Measurements from ENCODE around the gene PLCD1.
"Not testable (repeated sequence)": the region's sequence is repeated elsewhere in the genome, so short reads cannot be mapped to it uniquely, and the experiment has no call there.

PLCD1 gene

DNA sequence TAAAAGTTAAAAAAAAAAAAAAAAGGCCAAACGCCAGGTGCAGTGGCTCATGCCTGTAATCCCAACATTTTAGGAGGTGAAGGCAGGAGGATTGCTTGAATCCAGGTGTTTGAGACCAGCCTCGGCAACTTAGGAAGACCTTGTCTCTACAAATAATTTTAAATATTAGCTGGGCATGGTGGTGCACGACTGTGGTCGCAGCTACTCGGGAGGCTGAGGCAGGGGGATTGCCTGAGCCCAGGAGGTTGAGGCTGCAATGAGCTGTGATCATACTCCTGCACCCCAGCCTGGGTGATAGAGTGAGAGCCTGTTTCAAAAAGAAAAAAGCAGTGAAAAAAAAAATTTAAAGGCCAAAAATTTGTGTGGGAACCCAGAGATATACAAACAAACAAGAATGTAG, 6.8 kb upstream of the PLCD1 start:
- no peak for DNase-seq

GRCh38 chr3:38034335-38034734, 4.9 kb upstream of the PLCD1 start:
- not testable (repeated sequence) for DNase-seq

- not testable (repeated sequence) for DNase-seq
Measured at GRCh38 chr3:38033586-38033985, 4.1 kb upstream of the PLCD1 start.

DNA sequence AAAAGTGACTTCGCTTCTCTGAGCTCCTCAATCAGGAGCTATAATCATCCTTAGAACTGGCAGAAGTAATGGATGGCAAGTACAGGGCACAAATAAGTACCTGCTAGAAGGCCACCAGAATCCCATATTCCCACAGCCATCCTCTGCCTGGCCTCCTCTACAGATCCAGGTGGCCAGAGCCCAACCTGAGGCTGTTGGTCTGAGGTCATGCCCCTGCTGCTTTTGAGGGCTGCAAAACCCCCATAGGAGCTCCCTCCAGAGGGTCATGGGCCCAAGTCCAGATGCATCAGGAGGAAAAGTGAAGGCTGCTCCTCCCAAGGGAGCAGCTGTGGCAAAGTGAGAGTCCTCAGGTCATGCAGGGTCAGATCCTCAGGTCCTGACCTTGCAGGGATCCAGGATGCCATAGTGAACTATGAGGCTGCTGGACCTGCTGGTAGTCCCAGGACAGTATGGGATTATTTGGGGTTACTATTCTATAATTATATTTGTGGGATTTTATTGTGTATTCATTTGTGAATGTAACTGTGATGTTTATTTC, 3.0 kb upstream of the PLCD1 start:
- DNase-seq: no peak

DNA sequence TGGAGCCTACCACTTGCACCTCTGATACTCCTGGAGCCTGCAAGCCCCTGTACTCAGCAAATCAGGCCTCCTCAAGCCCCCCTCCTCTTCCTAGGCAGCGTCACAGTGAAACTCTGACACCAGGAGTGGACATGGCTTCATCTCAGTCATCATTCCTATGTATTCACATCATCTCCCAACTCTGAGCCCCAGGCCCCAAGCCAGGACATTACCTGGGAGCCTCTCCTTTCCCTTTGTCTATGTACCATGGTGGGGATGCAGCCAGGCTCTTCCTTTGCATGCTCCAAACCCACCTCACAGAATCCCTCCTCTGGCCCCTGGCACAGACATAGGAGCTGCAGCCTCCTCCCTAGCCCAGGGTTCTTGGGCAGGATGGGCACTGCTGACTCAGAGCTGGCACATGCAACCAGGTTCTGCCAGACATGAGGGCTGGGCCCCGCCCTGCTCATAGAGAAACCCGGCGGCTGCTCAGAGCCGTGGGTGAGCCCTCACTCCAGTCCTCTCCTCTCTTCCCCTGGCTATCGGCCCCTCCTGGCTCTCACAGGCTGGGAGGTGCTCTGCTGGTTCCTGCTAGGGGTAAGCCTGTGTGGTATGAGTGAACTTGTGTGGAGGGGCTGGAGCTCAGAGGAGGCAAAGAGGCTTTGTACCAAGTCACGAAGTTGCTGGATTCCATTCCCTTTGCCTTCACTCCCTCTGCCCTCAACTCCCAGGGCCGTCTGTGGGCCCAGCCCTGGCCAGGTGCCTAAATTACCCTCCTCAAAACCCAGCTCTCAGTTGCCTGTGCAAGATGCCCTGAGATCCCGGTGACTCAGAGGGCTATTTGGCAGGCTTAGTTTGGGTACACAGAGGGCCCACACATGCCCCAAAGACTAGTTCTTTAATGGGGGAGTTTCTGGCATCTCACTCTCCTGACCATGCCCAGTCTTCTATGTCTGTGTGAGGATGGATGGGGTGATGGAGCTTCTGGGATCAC, 1.9 kb upstream of the PLCD1 start:
- DNase-seq: peak; percentile 32

DNA sequence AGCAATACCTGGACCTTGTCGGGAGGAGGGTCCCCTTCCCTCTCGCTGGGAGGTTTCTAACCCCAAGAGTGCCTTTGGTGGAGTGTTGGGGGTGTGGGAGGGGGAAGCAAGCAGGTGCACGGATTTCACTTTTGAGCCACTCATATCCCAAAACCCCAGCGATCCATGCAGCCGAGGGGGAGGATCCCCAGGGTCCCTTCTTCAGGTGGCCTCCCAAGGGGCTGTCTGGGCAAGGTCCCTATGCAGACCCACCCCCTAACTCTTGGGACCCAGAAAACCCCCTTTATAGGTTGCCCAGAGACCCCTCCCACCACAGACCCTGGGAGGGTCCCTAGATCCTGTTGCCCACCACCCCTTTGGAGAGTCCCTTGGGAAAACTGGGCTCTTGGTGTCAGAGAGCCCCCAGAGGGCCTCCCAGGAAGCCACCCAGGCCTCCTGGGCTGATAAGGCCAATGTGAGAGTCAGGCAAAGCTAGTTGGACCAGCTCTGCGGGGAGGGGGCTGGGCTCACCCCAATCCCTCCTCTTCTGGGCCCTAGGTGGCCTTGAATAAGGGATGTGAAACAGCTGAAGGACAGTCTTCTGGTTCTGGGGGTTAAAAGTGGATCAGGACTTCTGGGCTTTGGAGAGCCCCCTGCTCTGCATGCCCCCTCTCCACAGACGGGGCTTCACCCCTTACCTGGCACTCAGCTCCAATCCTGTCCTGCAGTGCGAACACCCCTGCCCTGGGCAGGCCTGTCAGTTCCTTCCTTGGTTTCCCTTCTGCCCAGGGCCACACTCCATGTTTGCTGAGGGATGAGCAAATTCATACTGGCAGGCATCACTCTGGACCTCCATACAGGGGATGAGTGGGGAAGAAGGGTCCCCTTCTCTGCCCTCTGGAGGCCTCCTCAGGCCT, 932 bp upstream of the PLCD1 start:
- DNase-seq: no peak

DNA sequence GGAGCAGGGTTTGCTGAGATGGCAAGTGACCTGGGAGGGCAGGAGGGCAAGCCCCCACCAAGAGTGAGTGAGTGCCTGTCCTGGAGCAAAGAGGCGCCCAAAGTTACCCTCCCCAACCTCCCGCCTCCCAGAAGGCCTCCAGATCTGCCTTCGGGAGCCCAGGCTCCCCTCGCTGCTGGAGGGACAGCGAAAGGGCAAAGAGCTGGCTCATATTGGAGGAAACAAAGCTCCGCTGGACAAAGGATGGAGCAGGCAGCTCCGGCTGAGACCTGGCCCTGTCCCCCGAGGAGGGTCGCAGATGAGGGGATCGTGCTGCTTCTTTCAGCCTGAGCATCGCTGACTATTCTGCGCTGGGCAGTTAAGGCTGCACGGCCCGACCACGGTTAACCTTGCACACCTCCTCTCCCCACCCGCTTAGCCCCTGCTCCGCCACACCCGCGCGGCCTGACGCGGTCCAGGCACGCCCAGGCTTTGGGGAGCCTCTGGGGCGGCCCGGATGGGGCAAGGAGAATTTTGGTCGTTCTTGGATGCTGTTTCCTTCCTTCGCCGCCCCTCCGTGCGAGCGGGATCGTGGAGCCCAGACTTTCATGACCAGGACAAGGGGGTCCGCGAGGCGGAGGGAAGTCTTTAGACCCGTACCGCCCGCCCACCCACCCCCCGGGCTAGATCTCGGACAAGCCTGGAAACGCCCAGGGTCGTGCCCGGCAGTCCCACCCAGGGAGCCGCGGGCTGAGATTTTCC, 651 bp downstream of the PLCD1 start:
- no peak for DNase-seq

- DNase-seq: no peak
Measured at GRCh38 chr3:38027466-38028465, 1.7 kb downstream of the PLCD1 start.

GRCh38 chr3:38026856-38027255, 2.6 kb downstream of the PLCD1 start:
- no peak for DNase-seq

DNA sequence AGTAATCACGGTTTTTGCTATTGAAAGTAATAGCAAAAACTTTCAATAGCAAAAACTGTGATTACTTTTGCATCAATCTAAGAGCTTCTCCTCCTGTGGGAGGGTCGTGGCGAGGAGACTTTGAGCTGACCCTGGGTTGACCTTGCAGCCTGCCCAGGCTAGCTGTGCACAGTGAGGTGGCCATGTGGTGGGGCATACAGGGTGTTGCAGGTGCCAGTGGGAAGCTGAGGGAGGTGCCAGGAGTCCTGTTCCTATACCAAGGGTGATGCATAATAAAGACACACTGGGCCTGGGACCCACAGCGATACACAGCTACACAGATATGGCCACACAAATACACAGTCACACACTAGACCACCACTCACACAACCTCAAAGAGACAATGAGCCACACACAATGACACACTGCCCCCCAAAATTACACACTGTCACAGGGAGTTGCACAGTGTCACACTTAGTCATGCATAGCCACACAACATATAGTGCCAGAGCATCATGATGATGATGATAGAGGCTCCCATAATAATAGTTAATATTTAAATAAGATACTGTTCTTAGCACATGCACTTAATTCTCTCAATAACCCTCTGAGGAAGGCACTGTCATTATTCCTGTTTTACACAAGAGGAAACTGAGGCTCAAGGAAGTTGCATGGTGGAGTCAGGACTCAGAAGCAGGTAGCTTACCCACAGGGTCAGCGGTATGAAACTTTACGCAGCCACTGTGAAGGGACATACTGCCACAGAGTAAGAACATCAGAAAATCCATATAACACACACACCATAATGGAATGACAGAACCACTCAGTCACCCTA, 6.3 kb downstream of the PLCD1 start:
- DNase-seq: no peak

GRCh38 chr3:38022301-38022700, 7.1 kb downstream of the PLCD1 start:
- no peak for DNase-seq

- no peak for DNase-seq
Measured at GRCh38 chr3:38021196-38021595, 8.2 kb downstream of the PLCD1 start.

DNA sequence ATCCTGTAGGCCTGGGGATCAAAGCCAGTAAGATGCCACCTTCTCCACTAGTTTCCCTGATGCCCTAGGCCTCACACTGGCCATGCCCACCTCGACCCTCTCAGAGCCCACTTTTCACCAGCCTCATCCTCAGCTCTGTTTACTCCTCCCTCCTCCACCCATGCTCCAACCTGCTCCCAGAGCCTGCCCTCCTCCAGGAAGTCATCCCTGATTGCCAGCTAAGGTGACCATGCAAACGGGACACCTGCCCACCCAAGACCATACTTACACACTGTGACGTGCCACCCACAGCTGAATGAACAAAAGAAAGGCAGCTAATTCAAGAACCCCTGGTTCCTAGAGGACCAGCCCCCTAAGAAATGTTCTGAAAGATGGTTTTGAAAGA, 9.1 kb downstream of the PLCD1 start:
- no peak for DNase-seq

- no peak for DNase-seq
Measured at GRCh38 chr3:38019658-38020341, 9.6 kb downstream of the PLCD1 start.

- no peak for DNase-seq
Measured at GRCh38 chr3:38018296-38019266, 10.9 kb downstream of the PLCD1 start.

DNA sequence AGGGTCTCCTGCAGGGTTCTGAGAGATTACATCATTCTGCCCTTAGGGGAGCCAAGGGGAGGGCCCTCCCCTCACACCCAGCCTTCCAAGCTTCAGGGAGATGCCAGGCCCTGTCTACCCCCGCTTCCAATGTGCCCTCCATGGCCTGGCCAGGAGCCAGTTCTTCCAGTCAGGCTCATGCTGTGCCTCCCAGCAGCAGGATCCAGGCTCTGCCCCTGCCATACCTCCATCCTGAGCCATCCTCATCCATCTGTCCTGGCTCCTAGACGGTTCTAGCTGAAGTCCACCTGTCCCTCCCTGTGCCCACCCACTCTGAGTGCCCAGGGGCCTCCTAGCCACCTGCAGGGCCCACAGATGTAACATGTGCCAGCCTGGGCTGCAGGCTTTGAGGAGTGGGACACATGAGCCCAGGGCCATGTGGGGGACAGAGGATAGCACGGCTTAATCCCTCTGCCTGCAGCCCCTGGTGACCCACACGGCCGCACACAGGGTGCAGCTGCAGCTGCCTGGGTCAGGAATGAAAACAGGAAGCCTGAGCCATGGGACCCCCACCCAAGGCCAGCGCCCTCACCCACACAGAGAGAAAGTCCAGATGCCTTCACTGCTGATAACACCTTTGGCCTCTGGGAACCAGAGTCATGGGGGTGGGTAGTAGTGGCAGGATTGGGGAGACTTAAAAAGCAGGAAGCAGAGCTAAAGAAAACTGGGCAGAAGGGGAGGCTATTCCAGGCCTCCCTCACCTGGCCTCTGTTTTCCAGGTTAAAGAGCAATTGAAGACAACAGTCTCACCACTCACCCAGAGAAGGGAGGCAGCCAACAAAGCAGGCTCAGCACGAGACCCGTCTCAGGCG, 11.8 kb downstream of the PLCD1 start:
- DNase-seq: no peak

- DNase-seq: no peak
Measured at GRCh38 chr3:38016847-38017444, 12.5 kb downstream of the PLCD1 start.
